GDM1 (cell line): ENCODE data around the gene RAD51AP1.

Experiments
- DNase-seq: peaks from one replicate; lab custom pipeline; 2025; lab: John Stamatoyannopoulos, UW

The RAD51AP1 gene

GRCh38 chr12:4595881-4596280 is 57.2 kb downstream of the RAD51AP1 start:
- DNase-seq: no peak

GRCh38 chr12:4603421-4603820 is 64.7 kb downstream of the RAD51AP1 start:
- no peak for DNase-seq

- DNase-seq: no peak
Measured at GRCh38 chr12:4603946-4604345, 65.3 kb downstream of the RAD51AP1 start.

- DNase-seq: peak; percentile 74
Measured at GRCh38 chr12:4604684-4605193, 66.0 kb downstream of the RAD51AP1 start.

- no peak for DNase-seq
Measured at GRCh38 chr12:4607056-4607455, 68.4 kb downstream of the RAD51AP1 start.

GRCh38 chr12:4609071-4609470 is 70.4 kb downstream of the RAD51AP1 start:
- DNase-seq: no peak
